A549 (cell line): Measurements from ENCODE around the gene ALG14.
A peak's percentile ranks its signal among the peaks of the same experiment; 100 is the strongest.

Experiments used
- CTCF ChIP-seq: fragments of >200 bp; sonication (Bioruptor Twin); formaldehyde crosslinking; IDR thresholded peaks from 3 replicates; pipeline ENCODE4 v1.5.1; 2016
- ELK1 ChIP-seq: fragments of 150-350 bp; IDR thresholded peaks from 2 replicates; pipeline ENCODE4 v1.6.1; 2014; ENCODE audit warnings: low read depth, mild to moderate bottlenecking, low read length
- EP300 ChIP-seq, 2 experiments: fragments of >200 bp; sonication (Bioruptor Twin); formaldehyde crosslinking; IDR thresholded peaks; 2 replicates in 1 of 2; 3 replicates in 1 of 2; pipeline ENCODE4 v1.6.1; 2016 to 2017
- ESRRA ChIP-seq: fragments of 150-350 bp; IDR thresholded peaks from 2 replicates; pipeline ENCODE4 v1.6.1; 2014; ENCODE audit warnings: mild to moderate bottlenecking, low read length, borderline replicate concordance
- KDM1A ChIP-seq: fragments of 200-600 bp; sonication (generic); IDR thresholded peaks from 2 replicates; pipeline ENCODE4 v1.6.1; 2016; ENCODE audit warnings: low read depth, mild to moderate bottlenecking
- POLR2A ChIP-seq: IDR thresholded peaks from 2 replicates; pipeline ENCODE4 v1.6.1; 2012; ENCODE audit warnings: mild to moderate bottlenecking, low read length
- RAD21 ChIP-seq, 2 experiments: fragments of >200 bp in 1 of 2; sonication (Bioruptor Twin) in 1 of 2; formaldehyde crosslinking in 1 of 2; IDR thresholded peaks in 1 of 2; conservative IDR thresholded peaks in 1 of 2; 2 replicates in 1 of 2; 3 replicates in 1 of 2; pipeline ENCODE4 v1.6.1; 2012 to 2018; ENCODE audit warnings: inconsistent platforms in 1 of 2

- TF ChIP-seq POLR2A (peak; percentile 76), KDM1A (no peak), ELK1 (no peak), ESRRA (no peak), RAD21 (conservative IDR thresholded peaks at IDR 0.05 in 1 of 2, IDR thresholded peaks at IDR 0.05 in 1 of 2) (no peak), CTCF (no peak), EP300 (IDR thresholded peaks at IDR 0.05) (no peak)
Observed at GRCh38 chr1:94926915-94927404, 145.8 kb downstream of the ALG14 start, which contains the start of gene CNN3.
